Measurements from ENCODE around the gene ATOH8.

The ATOH8 gene

GRCh38 chr2:85770369-85770768, 16.6 kb downstream of the ATOH8 start:
- DNase-seq (ENCODE audit: low spot score), result no peak

GRCh38 chr2:85770786-85771409, 17.1 kb downstream of the ATOH8 start:
- DNase-seq (ENCODE audit: low spot score), result no peak

GRCh38 chr2:85771486-85771885, 17.7 kb downstream of the ATOH8 start:
- no peak for DNase-seq (ENCODE audit: low spot score)

GRCh38 chr2:85772019-85772745, 18.4 kb downstream of the ATOH8 start:
- peak; percentile 97 for DNase-seq (ENCODE audit: low spot score)

GRCh38 chr2:85772841-85773491, 19.2 kb downstream of the ATOH8 start:
- no peak for DNase-seq (ENCODE audit: low spot score)

GRCh38 chr2:85773692-85774091, 19.9 kb downstream of the ATOH8 start:
- DNase-seq (ENCODE audit: low spot score), result no peak

- no peak for DNase-seq (ENCODE audit: low spot score)
Measured at GRCh38 chr2:85774126-85774978, 20.6 kb downstream of the ATOH8 start.

- no peak for DNase-seq (ENCODE audit: low spot score)
Measured at GRCh38 chr2:85775406-85776381, 21.9 kb downstream of the ATOH8 start.

GRCh38 chr2:85776672-85777071, 22.9 kb downstream of the ATOH8 start:
- no peak for DNase-seq (ENCODE audit: low spot score)

GRCh38 chr2:85777441-85777861, 23.7 kb downstream of the ATOH8 start:
- DNase-seq (ENCODE audit: low spot score), result no peak

GRCh38 chr2:85778646-85779379, 25.0 kb downstream of the ATOH8 start:
- no peak for DNase-seq (ENCODE audit: low spot score)

GRCh38 chr2:85779641-85780315, 26.0 kb downstream of the ATOH8 start:
- no peak for DNase-seq (ENCODE audit: low spot score)

GRCh38 chr2:85780316-85781012, 26.7 kb downstream of the ATOH8 start:
- DNase-seq (ENCODE audit: low spot score), result no peak

GRCh38 chr2:85781013-85781332, 27.2 kb downstream of the ATOH8 start:
- no peak for DNase-seq (ENCODE audit: low spot score)

GRCh38 chr2:85783796-85784195, 30.0 kb downstream of the ATOH8 start:
- no peak for DNase-seq (ENCODE audit: low spot score)

- no peak for DNase-seq (ENCODE audit: low spot score)
Measured at GRCh38 chr2:85784474-85784986, 30.7 kb downstream of the ATOH8 start.

- peak; percentile 58 for DNase-seq (ENCODE audit: low spot score)
Measured at GRCh38 chr2:85785027-85785822, 31.4 kb downstream of the ATOH8 start.

GRCh38 chr2:85785871-85786270, 32.1 kb downstream of the ATOH8 start:
- DNase-seq (ENCODE audit: low spot score), result no peak
